Vagina (tissue), 2 donors: ENCODE data around the gene FAM186B. TPM values are rescaled to one million over a fixed set of nuclear protein-coding genes. Genes with fewer than 3 reads are reported as not detected.

ENCODE experiments used
- DNase-seq, 2 donors: peaks; one replicate each; pipeline ENCODE4 v3.0.0-alpha.2; 2017; ENCODE audit errors: extremely low spot score in 2 of 2
- H3K27ac ChIP-seq: fragments of 200-600 bp; sonication (generic); one replicate; pipeline ENCODE4 v1.5.1; 2019
- H3K27me3 ChIP-seq: fragments of 200-600 bp; sonication (generic); one replicate; pipeline ENCODE4 v1.5.1; 2019
- H3K36me3 ChIP-seq, 2 donors: fragments of 200-600 bp; sonication (generic); one replicate each; pipeline ENCODE4 v1.5.1; 2017 to 2019
- H3K4me1 ChIP-seq: fragments of 200-600 bp; sonication (generic); one replicate; pipeline ENCODE4 v1.5.1; 2019
- H3K4me3 ChIP-seq, 2 donors: fragments of 200-600 bp; sonication (generic); 1 replicate in 1 of 2; 2 replicates in 1 of 2; pipeline ENCODE4 v1.5.1; 2016 to 2019
- H3K9me3 ChIP-seq: fragments of 200-600 bp; sonication (generic); one replicate; pipeline ENCODE4 v1.5.1; 2019
- CTCF ChIP-seq, 3 experiments: fragments of 450-650 bp in 2 of 3; fragments of 200-600 bp in 1 of 3; sonication (generic) in 1 of 3; IDR thresholded peaks; one replicate each; pipeline ENCODE4 v1.5.1; 2017 to 2019; ENCODE audit warnings: antibody characterized with exemption in 3 of 3, mild to moderate bottlenecking in 2 of 3, moderate library complexity in 2 of 3
- POLR2A ChIP-seq, 2 donors: fragments of 450-650 bp; IDR thresholded peaks; one replicate each; pipeline ENCODE4 v1.6.1; 2017; ENCODE audit warnings: antibody characterized with exemption in 2 of 2, mild to moderate bottlenecking in 2 of 2, moderate library complexity in 2 of 2
- POLR2AphosphoS5 ChIP-seq, 2 donors: sonication (generic); formaldehyde crosslinking; IDR thresholded peaks; one replicate each; pipeline ENCODE4 v1.9.0; 2017; ENCODE audit warnings: antibody characterized with exemption in 2 of 2, mild to moderate bottlenecking in 2 of 2, low read depth in 1 of 2; ENCODE audit not compliant: insufficient read depth in 1 of 2
- intact Hi-C: fragments of 100-400 bp; cut with DNase I; formaldehyde crosslinking; loops from one replicate; pipeline ENCODE4 v1.15.1; 2023
- total RNA-seq: library from RNA; depleted of rRNA; stranded (reverse); fragments of >200 nt; gene quantifications from one replicate; pipeline ENCODE4 v1.2.3, GENCODE V29; 2016

The FAM186B gene
- total RNA-seq, 1 donor from 2014 or later: not detected

DNA sequence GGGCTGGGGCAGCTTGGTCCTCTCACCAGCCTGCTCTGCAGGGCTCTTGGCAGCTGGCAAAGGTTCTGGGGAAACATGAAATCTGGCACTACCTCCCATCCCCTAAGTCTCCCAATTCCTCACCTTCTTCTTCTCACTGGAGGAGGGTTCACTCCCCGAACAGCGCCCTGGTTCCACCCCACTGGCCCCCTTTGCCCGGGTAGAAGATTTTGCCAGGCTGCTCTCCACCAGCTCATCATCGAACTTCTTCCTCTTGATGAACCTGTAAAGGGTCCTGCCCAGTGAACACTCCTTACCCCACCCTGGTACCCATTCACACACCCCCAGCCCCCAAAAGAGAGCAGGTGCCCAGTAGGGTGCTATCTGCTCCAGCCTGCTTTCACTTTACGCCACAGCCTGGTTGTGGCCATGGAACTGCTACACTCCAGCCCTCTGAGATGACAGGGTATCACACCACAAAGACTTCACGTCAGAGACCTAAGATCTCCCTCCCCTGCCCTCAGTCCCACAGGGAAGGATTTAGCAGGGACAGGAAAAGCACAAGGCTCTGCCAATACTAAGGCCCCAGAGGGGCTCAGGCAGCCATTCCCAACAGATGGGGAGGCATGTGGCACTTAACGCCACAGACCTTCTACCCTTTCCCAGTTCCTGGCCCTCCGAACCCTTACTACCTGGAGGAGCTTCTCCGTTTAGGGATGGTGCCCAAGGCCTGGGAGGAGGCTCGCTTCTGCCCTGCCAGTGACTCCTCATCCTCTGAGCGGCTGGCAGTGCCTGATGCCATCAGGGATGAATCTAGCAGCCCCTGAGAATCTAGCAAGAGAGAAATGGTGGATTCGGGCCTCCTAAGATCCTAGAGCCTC is 39.8 kb downstream of the FAM186B start:
- peaks cover 0 to 49% of the 10 kb centered on the region in 2 donors for H3K36me3 ChIP-seq

DNA sequence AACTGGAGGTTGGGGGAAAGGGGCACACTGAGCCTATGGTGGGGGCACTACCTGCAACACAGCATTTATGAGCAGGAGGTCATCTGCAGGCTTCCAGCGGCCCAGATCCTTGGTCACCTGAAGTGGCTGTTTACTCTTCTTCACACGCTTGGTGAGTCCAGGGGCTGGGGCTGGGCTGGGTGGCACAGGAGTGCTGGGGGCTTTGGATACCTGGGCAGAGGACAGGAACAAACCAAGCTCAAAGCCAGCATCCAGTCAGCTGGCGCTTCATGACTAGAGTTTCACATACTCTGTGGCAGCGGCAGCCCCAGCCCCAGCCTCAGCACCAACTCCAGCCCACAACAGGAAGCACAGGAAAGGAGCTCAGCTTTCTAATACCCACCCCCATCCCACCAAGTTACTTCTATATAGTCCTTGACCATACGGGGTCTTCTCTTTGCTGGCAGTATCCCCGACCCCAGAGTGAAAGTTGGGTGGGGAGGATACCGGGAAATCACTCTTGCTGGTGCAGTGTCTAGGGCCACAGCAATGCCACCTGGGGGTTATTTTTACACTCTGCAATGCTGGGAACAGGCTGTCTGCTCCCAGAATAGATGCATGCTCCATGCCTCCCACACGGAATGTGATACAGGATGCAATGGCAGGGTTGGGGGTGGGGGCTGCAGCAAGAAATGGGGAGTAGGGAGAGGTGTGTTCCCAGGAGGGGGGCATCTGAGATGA is 40.6 kb downstream of the FAM186B start:
- Histone ChIP-seq H3K4me3 (no peak overlapping the region), H3K27me3 (no peaks in the 10 kb centered on the region), H3K4me1 (peaks cover 33% of the 10 kb centered on the region), H3K9me3 (no peaks in the 10 kb centered on the region), H3K27ac (no peak overlapping the region), H3K36me3 (peaks cover 0 to 56% of the 10 kb centered on the region in 2 donors)
- DNase-seq: no peak
- intact Hi-C loops: loop anchor here (5.0 kb wide), 1 partner anchor 57 kb away; the partner anchor contains the start of gene PRPF40B
- TF ChIP-seq POLR2AphosphoS5 (IDR thresholded peaks at IDR 0.05; ENCODE audit: insufficient read depth in 1 of 2, low read depth in 1 of 2): no peak
- no peak for TF ChIP-seq POLR2A (IDR thresholded peaks at IDR 0.05)
- no peak for TF ChIP-seq CTCF (IDR thresholded peaks at IDR 0.05)

More for the DNA sequence above, 39.8 kb downstream of the FAM186B start:
- Histone ChIP-seq H3K9me3 (no peaks in the 10 kb centered on the region), H3K27ac (no peak overlapping the region), H3K27me3 (no peaks in the 10 kb centered on the region), H3K4me3 (no peak overlapping the region), H3K4me1 (peaks cover 40% of the 10 kb centered on the region)
- TF ChIP-seq POLR2A (IDR thresholded peaks at IDR 0.05) (no peak), CTCF (IDR thresholded peaks at IDR 0.05) (no peak), POLR2AphosphoS5 (IDR thresholded peaks at IDR 0.05; ENCODE audit: insufficient read depth in 1 of 2, low read depth in 1 of 2) (no peak)
- intact Hi-C loops: loop anchor here (5.0 kb wide), 1 partner anchor 57 kb away; the partner anchor contains the start of gene PRPF40B
- no peak for DNase-seq

DNA sequence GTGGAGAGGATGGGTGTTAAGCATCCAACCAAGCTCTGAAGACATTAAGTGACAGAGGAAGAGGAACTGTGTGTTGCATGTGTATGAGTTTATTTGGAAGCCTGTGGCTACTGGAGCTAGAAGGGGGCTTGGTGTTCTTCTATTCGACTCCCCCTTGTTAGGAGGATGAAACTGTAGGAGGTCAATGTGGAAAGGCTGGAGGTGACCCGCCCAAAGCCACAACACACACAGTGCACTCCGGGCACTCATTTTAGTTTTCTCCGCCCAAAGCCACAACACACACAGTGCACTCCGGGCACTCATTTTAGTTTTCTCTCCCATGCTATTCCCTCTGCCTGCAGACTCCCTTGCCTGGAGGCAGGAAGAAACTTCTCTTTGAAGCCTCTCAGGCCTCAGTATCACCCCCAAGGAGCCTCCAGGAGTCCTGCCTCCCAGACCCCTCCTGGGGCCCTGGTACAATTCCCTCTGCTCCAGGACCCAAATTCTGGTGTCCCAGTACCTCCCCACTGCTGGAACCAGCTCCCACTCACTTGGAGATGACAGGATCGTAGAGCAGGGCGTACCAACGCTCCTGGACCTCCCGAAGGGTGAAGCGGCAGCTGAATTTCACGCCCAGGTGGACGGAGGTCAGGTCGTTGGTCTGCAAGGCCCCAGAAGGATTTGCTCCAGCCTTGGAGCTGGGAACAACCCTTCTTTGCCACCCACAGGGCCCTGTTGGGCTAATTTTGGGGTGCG is 41.3 kb downstream of the FAM186B start:
- no peak for TF ChIP-seq CTCF (IDR thresholded peaks at IDR 0.05)
- no peak for TF ChIP-seq POLR2AphosphoS5 (IDR thresholded peaks at IDR 0.05; ENCODE audit: insufficient read depth in 1 of 2, low read depth in 1 of 2)
- no peak for TF ChIP-seq POLR2A (IDR thresholded peaks at IDR 0.05)
- intact Hi-C loops: no loop called here

GRCh38 chr12:49562831-49563230 is 42.6 kb downstream of the FAM186B start:
- intact Hi-C loops: no loop called here
- no peak for TF ChIP-seq CTCF (IDR thresholded peaks at IDR 0.05)

More for the DNA sequence above, 41.3 kb downstream of the FAM186B start:
- DNase-seq: no peak
- peaks cover 26% of the 10 kb centered on the region for H3K4me1 ChIP-seq
- no peak overlapping the region for H3K27ac ChIP-seq
- peaks cover 0 to 64% of the 10 kb centered on the region in 2 donors for H3K36me3 ChIP-seq
- H3K27me3 ChIP-seq: no peaks in the 10 kb centered on the region
- H3K4me3 ChIP-seq: no peak overlapping the region
- H3K9me3 ChIP-seq: no peaks in the 10 kb centered on the region

More at GRCh38 chr12:49562831-49563230, 42.6 kb downstream of the FAM186B start:
- DNase-seq: no peak
- no peaks in the 10 kb centered on the region for H3K9me3 ChIP-seq
- peaks cover 0 to 76% of the 10 kb centered on the region in 2 donors for H3K36me3 ChIP-seq
- H3K4me3 ChIP-seq: no peak overlapping the region
- H3K27ac ChIP-seq: no peak overlapping the region
- H3K4me1 ChIP-seq: peaks cover 21% of the 10 kb centered on the region
- no peaks in the 10 kb centered on the region for H3K27me3 ChIP-seq
